Lower leg skin (tissue), 4 donors: Measurements from ENCODE around the gene CFAP58. TPM values are rescaled to one million over a fixed set of nuclear protein-coding genes. Genes with fewer than 3 reads are reported as not detected.

ENCODE experiments used
- DNase-seq, 2 donors: peaks; one replicate each; pipeline ENCODE4 v3.0.0-alpha.2; 2019; ENCODE audit warnings: low spot score in 2 of 2
- H3K4me3 ChIP-seq: fragments of 200-600 bp; sonication (generic); 2 replicates; pipeline ENCODE4 v1.5.1; 2017; ENCODE audit warnings: mild to moderate bottlenecking, low read depth; ENCODE audit not compliant: poor library complexity, severe bottlenecking
- POLR2A ChIP-seq, 2 donors: fragments of 450-650 bp; IDR thresholded peaks; one replicate each; pipeline ENCODE4 v1.6.1; 2016 to 2017; ENCODE audit warnings: antibody characterized with exemption in 2 of 2, mild to moderate bottlenecking in 1 of 2, moderate library complexity in 1 of 2
- WGBS, 2 donors: methylation state at CpG; one replicate each; pipeline ENCODE4 v1.1.5; 2018; 5-methylcytosine and 5-hydroxymethylcytosine counted together
- intact Hi-C: fragments of 100-400 bp; cut with DNase I; formaldehyde crosslinking; loops from one replicate; pipeline ENCODE4 v1.15.0; 2023; ENCODE audit warnings: low total_unique reads
- total RNA-seq, 4 donors: library from RNA; depleted of rRNA; stranded (reverse); fragments of >200 nt; gene quantifications; one replicate each; pipeline ENCODE4 v1.1.0, GENCODE V29; 2016
- TF ChIP-seq, protein P1 (sequence below), 3 donors: fragments of 450-650 bp; IDR thresholded peaks; one replicate each; pipeline ENCODE4 v1.5.1; 2016; ENCODE audit warnings: antibody characterized with exemption in 3 of 3, mild to moderate bottlenecking in 3 of 3, moderate library complexity in 2 of 3

Gene CFAP58
- total RNA-seq, 4 donors from 2014 or later, result 0.42 to 0.55 (median 0.44) TPM; not detected in 1

DNA sequence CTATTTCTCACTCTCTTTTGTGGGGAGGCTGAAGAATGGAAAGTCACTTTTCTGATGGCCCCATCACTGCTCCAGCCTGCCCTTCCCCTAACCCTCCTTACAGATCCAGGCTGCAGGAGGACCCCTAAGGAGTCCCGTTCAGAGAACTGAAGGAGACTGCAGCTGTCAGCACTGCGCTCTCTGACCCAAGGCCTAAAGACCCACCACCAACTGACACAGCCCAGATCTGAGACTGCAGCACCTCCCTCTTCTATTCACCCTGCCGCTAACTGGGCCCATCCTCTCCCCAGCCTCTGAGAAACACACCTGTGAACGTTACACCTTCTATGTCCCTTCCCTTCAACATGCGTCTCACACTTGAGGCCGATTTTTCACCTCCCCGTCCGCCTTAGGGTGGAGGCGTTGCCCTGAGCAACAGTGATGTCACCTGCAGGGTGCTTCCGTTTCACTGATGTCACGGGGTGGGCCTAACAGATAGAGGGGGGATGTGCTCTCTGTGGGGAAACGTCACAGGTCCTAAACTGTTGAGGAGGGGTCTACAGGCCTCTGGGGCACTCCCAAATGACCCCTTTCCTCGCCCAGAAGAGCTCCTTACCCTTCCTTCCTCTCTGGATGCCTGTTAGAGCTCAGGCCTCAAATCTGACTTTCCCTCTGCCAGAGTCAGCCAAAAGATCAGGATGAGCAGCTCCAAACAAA lies 20.5 kb upstream of the CFAP58 start:
- DNase-seq, result peak; percentile 14 to 73
- 80 to 81% methylated on average over 12 to 13 of the region's 13 CpGs for WGBS, 2 donors
- TF ChIP-seq POLR2A (IDR thresholded peaks at IDR 0.05), result no peak
- TF ChIP-seq, protein P1, sequence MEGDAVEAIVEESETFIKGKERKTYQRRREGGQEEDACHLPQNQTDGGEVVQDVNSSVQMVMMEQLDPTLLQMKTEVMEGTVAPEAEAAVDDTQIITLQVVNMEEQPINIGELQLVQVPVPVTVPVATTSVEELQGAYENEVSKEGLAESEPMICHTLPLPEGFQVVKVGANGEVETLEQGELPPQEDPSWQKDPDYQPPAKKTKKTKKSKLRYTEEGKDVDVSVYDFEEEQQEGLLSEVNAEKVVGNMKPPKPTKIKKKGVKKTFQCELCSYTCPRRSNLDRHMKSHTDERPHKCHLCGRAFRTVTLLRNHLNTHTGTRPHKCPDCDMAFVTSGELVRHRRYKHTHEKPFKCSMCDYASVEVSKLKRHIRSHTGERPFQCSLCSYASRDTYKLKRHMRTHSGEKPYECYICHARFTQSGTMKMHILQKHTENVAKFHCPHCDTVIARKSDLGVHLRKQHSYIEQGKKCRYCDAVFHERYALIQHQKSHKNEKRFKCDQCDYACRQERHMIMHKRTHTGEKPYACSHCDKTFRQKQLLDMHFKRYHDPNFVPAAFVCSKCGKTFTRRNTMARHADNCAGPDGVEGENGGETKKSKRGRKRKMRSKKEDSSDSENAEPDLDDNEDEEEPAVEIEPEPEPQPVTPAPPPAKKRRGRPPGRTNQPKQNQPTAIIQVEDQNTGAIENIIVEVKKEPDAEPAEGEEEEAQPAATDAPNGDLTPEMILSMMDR (IDR thresholded peaks at IDR 0.05), result no peak
- intact Hi-C loops, result no loop called here
- no peak overlapping the region for H3K4me3 ChIP-seq

DNA sequence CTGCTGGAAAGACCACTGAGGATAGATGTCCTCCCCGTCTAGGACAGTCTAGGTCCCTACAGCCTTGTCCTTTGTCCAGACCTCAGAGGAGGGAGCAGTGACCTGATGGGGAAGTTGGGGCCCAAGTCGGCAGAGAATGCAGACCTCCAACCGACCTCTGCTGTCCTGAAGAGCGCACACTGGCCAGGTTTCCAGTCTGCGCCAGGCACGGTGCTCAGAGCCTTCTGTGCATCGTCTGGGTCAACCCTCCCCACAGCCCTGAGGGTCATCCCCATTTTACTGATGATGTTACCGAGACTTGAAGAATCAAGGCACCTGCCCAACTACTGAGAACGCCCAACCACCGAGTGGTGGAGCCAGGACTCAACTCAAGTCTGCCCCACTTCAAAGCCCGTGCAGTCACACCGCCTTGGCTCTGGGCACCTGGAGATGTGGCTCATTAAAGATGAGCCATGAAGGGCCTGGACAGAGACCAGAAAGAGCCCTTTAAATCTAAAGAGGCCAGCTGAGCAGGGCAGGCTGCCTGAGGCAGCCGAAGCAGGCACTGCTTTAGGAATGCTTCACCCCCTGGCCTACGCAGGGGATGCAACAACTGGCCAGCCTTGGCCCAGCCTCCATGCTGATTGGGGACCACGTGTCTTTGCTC lies 19.8 kb upstream of the CFAP58 start:
- TF ChIP-seq POLR2A (IDR thresholded peaks at IDR 0.05), result no peak
- TF ChIP-seq, protein P1 (IDR thresholded peaks at IDR 0.05), result no peak
- DNase-seq, result peak; percentile 14 to 71
- 74 to 85% methylated on average over 14 to 15 of the region's 15 CpGs for WGBS, 2 donors
- intact Hi-C loops, result no loop called here
- no peak overlapping the region for H3K4me3 ChIP-seq

DNA sequence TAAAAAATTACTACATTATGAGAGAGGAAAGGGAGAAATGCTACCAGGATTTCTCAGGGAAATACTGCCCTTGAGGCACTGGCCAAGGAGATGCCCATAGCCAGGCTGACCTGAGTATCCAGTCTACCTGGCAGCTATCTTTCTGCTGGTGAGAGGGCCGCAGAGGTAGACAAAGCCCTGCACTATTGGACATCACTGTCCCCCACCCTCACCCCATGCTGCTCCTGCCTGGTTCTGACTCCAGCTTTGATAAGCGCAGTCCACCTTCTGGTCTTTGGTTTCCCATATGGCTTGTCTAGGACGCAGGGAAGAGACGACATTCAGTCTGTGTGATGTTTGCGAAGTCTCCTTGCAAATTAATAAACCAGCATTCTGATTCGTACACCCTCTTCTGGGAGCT lies 19.1 kb upstream of the CFAP58 start:
- peak; percentile 13 to 66 for DNase-seq
- intact Hi-C loops, result no loop called here
- WGBS, 2 donors, result 92 to 93% methylated on average over 6 of the region's 6 CpGs
- H3K4me3 ChIP-seq, result no peak overlapping the region
- no peak for TF ChIP-seq POLR2A (IDR thresholded peaks at IDR 0.05)

DNA sequence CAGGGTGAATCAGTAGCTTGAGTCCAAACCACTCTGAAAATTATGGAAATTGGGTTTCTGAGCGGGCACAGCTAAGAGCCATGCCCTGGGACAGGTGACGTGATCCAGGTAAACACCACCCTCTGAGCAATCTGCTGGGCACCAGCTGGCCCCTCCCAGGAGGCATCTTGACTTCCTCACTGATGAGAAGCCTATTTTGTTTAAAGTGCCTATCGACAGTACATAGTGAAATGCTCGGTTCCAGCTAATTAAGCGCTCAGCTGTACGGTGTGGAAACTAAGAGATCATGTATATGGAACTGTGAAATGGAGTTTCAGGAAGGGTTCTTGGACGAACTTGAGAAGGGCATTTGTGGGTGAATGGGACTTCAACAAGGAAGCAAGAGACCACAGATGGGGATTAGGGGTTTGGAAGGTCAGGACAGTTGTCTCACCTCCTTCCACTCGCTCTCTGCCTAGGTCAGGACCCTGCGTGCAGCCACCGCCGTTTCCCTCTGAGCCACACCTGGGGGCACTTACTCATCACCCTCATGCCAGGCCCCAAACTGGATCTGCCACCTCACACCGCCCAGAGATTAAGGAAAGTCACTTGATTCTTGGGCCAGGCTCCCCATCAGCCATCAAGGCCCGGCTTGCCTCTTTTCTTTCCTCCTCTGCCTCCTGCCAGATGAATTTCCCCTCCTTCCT lies 18.5 kb upstream of the CFAP58 start:
- WGBS, 2 donors, result 50 to 51% methylated on average over 13 of the region's 13 CpGs
- intact Hi-C loops, result no loop called here
- TF ChIP-seq, protein P1 (IDR thresholded peaks at IDR 0.05), result no peak
- TF ChIP-seq POLR2A (IDR thresholded peaks at IDR 0.05), result no peak
- H3K4me3 ChIP-seq, result no peak overlapping the region
- DNase-seq, result peak in 1 of 2 donors; percentile 84

DNA sequence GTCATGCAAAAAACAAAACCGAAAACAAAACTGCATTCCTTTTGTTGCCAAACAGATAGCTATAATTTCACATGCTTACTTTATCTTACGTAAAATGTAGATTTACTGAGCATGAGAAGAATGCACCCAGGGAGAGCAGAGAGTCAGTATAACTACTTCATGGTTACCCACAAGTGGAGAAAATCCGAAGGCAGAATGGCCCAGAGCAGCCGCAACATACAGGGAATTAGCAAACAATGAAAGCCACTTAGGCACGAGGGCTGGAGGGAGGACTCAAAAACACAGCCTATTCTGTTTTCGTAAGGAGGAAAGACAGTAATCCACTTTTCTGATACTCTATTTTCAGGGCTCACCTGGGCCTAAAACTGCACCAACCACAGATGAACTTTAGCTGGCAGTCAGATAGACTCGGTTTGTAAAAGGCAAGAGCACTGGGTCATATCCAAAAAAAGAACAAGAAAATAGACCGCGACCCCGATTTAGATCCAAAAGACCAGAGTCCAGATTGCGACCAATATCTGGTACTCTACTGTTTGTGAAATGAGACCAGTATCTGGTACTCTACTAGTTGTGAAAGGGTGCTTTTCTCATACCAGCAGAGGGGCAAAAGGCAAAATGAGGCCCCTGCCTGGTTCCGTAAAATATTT lies 16.7 kb upstream of the CFAP58 start:
- no peak for DNase-seq
- 4 to 9% methylated on average over 12 of the region's 12 CpGs for WGBS, 2 donors
- intact Hi-C loops, result no loop called here

More for the DNA sequence above, 16.7 kb upstream of the CFAP58 start:
- TF ChIP-seq POLR2A (IDR thresholded peaks at IDR 0.05), result no peak
- TF ChIP-seq, protein P1 (IDR thresholded peaks at IDR 0.05), result no peak
- H3K4me3 ChIP-seq, result peak overlapping the region; percentile 89
